ENCODE results near the gene PILRA. TPM values are rescaled to one million over a fixed set of nuclear protein-coding genes. Genes with fewer than 3 reads are reported as not detected.

Gene PILRA
- total and polyA plus RNA-seq, 2 of the 13 experiments (the other 11 are each of a cell fraction or from before 2014, with no cell fraction given), result 0.13 to 1.3 TPM

DNA sequence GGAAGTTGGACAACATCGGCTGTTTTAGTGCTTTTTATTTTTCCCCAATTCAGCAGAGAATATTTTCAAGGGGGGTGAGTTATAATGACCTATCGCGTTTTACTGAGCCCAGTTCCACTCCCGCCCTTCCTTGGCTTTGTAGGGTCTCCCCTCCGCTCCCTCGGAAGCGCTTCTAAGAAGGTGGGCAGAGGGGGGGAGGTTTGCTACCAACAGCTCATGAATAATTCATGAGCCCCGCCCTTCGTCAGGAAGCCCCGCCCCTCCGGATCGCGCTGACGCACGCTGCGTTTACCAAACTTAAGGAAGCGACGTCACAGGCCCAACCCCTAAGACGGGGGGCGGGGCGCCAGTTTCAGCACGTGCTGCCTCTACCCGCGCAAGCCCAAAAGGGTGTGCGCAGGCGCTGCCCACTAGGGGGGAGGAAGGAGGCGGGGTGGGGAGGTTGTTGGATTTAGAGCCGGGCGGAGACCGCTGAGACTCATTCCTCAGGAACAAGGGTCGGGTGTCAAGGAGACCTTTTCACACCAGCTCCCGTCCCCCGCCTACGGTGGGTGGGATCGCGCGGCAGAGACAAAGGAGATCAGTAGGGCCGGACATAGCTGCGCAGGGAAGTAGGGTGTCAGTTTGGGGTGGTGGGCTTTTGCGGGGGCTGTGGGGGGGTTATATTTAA is 55.8 kb downstream of the PILRA start (continued):
- TF ChIP-seq, protein P1, sequence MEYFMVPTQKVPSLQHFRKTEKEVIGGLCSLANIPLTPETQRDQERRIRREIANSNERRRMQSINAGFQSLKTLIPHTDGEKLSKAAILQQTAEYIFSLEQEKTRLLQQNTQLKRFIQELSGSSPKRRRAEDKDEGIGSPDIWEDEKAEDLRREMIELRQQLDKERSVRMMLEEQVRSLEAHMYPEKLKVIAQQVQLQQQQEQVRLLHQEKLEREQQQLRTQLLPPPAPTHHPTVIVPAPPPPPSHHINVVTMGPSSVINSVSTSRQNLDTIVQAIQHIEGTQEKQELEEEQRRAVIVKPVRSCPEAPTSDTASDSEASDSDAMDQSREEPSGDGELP (IDR thresholded peaks at IDR 0.05; ENCODE audit: borderline replicate concordance, low read depth), result peak; percentile 47; the same call in 1 of the 2 replicates
- no peak for TF ChIP-seq ZNF24 (IDR thresholded peaks at IDR 0.05)
- TF ChIP-seq ZNF260 (CRISPR knock-in tag; IDR thresholded peaks at IDR 0.05; ENCODE audit: borderline replicate concordance, low read depth), result no peak
- TF ChIP-seq, protein P2, sequence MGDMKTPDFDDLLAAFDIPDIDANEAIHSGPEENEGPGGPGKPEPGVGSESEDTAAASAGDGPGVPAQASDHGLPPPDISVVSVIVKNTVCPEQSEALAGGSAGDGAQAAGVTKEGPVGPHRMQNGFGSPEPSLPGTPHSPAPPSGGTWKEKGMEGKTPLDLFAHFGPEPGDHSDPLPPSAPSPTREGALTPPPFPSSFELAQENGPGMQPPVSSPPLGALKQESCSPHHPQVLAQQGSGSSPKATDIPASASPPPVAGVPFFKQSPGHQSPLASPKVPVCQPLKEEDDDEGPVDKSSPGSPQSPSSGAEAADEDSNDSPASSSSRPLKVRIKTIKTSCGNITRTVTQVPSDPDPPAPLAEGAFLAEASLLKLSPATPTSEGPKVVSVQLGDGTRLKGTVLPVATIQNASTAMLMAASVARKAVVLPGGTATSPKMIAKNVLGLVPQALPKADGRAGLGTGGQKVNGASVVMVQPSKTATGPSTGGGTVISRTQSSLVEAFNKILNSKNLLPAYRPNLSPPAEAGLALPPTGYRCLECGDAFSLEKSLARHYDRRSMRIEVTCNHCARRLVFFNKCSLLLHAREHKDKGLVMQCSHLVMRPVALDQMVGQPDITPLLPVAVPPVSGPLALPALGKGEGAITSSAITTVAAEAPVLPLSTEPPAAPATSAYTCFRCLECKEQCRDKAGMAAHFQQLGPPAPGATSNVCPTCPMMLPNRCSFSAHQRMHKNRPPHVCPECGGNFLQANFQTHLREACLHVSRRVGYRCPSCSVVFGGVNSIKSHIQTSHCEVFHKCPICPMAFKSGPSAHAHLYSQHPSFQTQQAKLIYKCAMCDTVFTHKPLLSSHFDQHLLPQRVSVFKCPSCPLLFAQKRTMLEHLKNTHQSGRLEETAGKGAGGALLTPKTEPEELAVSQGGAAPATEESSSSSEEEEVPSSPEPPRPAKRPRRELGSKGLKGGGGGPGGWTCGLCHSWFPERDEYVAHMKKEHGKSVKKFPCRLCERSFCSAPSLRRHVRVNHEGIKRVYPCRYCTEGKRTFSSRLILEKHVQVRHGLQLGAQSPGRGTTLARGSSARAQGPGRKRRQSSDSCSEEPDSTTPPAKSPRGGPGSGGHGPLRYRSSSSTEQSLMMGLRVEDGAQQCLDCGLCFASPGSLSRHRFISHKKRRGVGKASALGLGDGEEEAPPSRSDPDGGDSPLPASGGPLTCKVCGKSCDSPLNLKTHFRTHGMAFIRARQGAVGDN (CRISPR knock-in tag; IDR thresholded peaks at IDR 0.05), result peak; percentile 67
- TF ChIP-seq, protein P3, sequence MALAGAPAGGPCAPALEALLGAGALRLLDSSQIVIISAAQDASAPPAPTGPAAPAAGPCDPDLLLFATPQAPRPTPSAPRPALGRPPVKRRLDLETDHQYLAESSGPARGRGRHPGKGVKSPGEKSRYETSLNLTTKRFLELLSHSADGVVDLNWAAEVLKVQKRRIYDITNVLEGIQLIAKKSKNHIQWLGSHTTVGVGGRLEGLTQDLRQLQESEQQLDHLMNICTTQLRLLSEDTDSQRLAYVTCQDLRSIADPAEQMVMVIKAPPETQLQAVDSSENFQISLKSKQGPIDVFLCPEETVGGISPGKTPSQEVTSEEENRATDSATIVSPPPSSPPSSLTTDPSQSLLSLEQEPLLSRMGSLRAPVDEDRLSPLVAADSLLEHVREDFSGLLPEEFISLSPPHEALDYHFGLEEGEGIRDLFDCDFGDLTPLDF (CRISPR knock-in tag; IDR thresholded peaks at IDR 0.05), result peak; percentile 27; the same call in 1 of the 2 replicates
- TF ChIP-seq KMT2A (CRISPR knock-in tag; IDR thresholded peaks at IDR 0.05), result no peak
- TF ChIP-seq ZNF605 (CRISPR knock-in tag; IDR thresholded peaks at IDR 0.05), result no peak; the same call in 1 of the 2 replicates
- no peak for TF ChIP-seq ZNF382 (CRISPR knock-in tag; IDR thresholded peaks at IDR 0.05; ENCODE audit: borderline replicate concordance)
- no peak for TF ChIP-seq ZMYM2 (CRISPR knock-in tag; IDR thresholded peaks at IDR 0.05)
- peak; percentile 14; the same call in 1 of the 2 replicates for TF ChIP-seq ARID2 (CRISPR knock-in tag; IDR thresholded peaks at IDR 0.05; ENCODE audit: borderline replicate concordance)
- TF ChIP-seq ZFP82 (CRISPR knock-in tag; IDR thresholded peaks at IDR 0.05; ENCODE audit: borderline replicate concordance), result no peak; the same call in 1 of the 2 replicates
- no peak for TF ChIP-seq ZNF460 (CRISPR knock-in tag; IDR thresholded peaks at IDR 0.05; ENCODE audit: borderline replicate concordance)
- no peak for TF ChIP-seq CHD4 (IDR thresholded peaks at IDR 0.05; ENCODE audit: borderline replicate concordance, low read length)
- TF ChIP-seq, protein P4, sequence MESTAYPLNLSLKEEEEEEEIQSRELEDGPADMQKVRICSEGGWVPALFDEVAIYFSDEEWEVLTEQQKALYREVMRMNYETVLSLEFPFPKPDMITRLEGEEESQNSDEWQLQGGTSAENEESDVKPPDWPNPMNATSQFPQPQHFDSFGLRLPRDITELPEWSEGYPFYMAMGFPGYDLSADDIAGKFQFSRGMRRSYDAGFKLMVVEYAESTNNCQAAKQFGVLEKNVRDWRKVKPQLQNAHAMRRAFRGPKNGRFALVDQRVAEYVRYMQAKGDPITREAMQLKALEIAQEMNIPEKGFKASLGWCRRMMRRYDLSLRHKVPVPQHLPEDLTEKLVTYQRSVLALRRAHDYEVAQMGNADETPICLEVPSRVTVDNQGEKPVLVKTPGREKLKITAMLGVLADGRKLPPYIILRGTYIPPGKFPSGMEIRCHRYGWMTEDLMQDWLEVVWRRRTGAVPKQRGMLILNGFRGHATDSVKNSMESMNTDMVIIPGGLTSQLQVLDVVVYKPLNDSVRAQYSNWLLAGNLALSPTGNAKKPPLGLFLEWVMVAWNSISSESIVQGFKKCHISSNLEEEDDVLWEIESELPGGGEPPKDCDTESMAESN (CRISPR knock-in tag; conservative IDR thresholded peaks at IDR 0.05), result peak; percentile 3; the same call in 1 of the 2 replicates
- TF ChIP-seq SALL1 (CRISPR knock-in tag; IDR thresholded peaks at IDR 0.05), result peak; percentile 56
- TF ChIP-seq ZNF570 (CRISPR knock-in tag; IDR thresholded peaks at IDR 0.05; ENCODE audit: borderline replicate concordance), result no peak
- TF ChIP-seq SAFB2 (CRISPR knock-in tag; IDR thresholded peaks at IDR 0.05; ENCODE audit: borderline replicate concordance, low read depth), result no peak; the same call in 1 of the 2 replicates
- TF ChIP-seq, protein P5, sequence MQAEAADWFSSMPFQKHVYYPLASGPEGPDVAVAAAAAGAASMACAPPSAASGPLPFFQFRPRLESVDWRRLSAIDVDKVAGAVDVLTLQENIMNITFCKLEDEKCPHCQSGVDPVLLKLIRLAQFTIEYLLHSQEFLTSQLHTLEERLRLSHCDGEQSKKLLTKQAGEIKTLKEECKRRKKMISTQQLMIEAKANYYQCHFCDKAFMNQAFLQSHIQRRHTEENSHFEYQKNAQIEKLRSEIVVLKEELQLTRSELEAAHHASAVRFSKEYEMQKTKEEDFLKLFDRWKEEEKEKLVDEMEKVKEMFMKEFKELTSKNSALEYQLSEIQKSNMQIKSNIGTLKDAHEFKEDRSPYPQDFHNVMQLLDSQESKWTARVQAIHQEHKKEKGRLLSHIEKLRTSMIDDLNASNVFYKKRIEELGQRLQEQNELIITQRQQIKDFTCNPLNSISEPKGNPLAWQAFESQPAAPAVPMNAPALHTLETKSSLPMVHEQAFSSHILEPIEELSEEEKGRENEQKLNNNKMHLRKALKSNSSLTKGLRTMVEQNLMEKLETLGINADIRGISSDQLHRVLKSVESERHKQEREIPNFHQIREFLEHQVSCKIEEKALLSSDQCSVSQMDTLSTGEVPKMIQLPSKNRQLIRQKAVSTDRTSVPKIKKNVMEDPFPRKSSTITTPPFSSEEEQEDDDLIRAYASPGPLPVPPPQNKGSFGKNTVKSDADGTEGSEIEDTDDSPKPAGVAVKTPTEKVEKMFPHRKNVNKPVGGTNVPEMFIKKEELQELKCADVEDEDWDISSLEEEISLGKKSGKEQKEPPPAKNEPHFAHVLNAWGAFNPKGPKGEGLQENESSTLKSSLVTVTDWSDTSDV (CRISPR knock-in tag; IDR thresholded peaks at IDR 0.05), result no peak

Measured in HepG2 (cell line).